ENCODE data around the gene AMDHD1.

AMDHD1 gene

GRCh38 chr12:95996034-95996658, 53.0 kb downstream of the AMDHD1 start, which contains the start of gene HAL:
Gene HAL, minus strand, starts transcription at chr12:95996344. Its CDS starts 434 bp downstream, at chr12:95995910.
- no peak within 1 kb of the TSS for H3K27ac ChIP-seq
- TF ChIP-seq ZFX (IDR thresholded peaks at IDR 0.05; ENCODE audit: borderline replicate concordance) (no peak), CTCF (IDR thresholded peaks at IDR 0.05) (no peak)

- no peak for TF ChIP-seq CTCF (IDR thresholded peaks at IDR 0.05)
- TF ChIP-seq ZFX (IDR thresholded peaks at IDR 0.05; ENCODE audit: borderline replicate concordance), result no peak
- H3K27ac ChIP-seq, result no peak overlapping the region
Measured at GRCh38 chr12:95997276-95997675, 54.1 kb downstream of the AMDHD1 start.

- TF ChIP-seq CTCF (IDR thresholded peaks at IDR 0.05) (no peak), ZFX (IDR thresholded peaks at IDR 0.05; ENCODE audit: borderline replicate concordance) (no peak)
- H3K27ac ChIP-seq, result no peak overlapping the region
Measured at GRCh38 chr12:95997911-95998510, 54.9 kb downstream of the AMDHD1 start.

GRCh38 chr12:95998611-95999286, 55.6 kb downstream of the AMDHD1 start:
- TF ChIP-seq CTCF (IDR thresholded peaks at IDR 0.05), result peak; percentile 90
- TF ChIP-seq ZFX (IDR thresholded peaks at IDR 0.05; ENCODE audit: borderline replicate concordance), result no peak
- H3K27ac ChIP-seq, result no peak overlapping the region

GRCh38 chr12:95999484-95999883, 56.4 kb downstream of the AMDHD1 start:
- no peak overlapping the region for H3K27ac ChIP-seq
- TF ChIP-seq CTCF (IDR thresholded peaks at IDR 0.05), result no peak
- TF ChIP-seq ZFX (IDR thresholded peaks at IDR 0.05; ENCODE audit: borderline replicate concordance), result no peak

DNA sequence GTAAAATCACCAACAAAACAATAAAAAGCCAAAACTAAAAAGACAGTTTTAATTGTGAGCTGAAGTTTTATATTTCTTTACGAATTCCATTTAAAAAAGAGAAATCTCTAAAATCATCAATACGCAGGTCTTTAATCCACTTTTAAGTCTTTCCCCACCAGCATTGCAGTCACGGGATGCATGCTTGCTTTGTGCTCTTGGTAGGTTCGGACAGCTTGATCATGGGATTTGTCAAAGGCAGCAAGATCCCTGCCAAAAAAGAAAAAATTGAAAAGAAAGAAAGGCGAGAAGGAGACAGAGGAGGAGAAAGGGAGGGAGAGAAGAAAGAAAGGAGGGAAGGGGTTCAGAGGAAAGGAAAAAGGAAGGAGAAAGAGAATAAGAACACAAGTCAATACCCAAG, 57.7 kb downstream of the AMDHD1 start:
- no peak for TF ChIP-seq CTCF (IDR thresholded peaks at IDR 0.05)
- no peak overlapping the region for H3K27ac ChIP-seq

- no peak overlapping the region for H3K27ac ChIP-seq
- TF ChIP-seq CTCF (IDR thresholded peaks at IDR 0.05) (no peak), ZFX (IDR thresholded peaks at IDR 0.05; ENCODE audit: borderline replicate concordance) (no peak)
Measured at GRCh38 chr12:96006727-96007126, 63.6 kb downstream of the AMDHD1 start.

Measured in 22Rv1 (cell line).